GM12878 (cell line): Measurements from ENCODE around the gene STK39. TPM values are rescaled to one million over a fixed set of nuclear protein-coding genes. Genes with fewer than 3 reads are reported as not detected.

ENCODE experiments used
- ATAC-seq: fragments of 200-7000 bp; cut with Tn5 transposase; 3 replicates; pipeline ENCODE4 v1.9.1; 2020; ENCODE audit warnings: mild to moderate bottlenecking, moderate library complexity
- BruUV-seq: library from RNA; stranded (reverse); fragments of 400-500 nt; replicated peaks from 2 replicates; lab custom pipeline; 2021; lab: Mats Ljungman, UMichigan
- CTCF ChIA-PET: fragments of 300-600 bp; sonication (Branson Sonifier 250); formaldehyde crosslinking; extraction: SDS; loops from one replicate; lab custom pipeline; 2021; ENCODE audit warnings: inconsistent platforms; lab: Yijun Ruan, JAX
- POLR2A ChIA-PET: fragments of 350-600 bp; formaldehyde crosslinking; extraction: SDS; loops from one replicate; lab custom pipeline; 2021; ENCODE audit warnings: inconsistent platforms; lab: Charles Lee
- RAD21 ChIA-PET: fragments of 300-600 bp; sonication (Branson Sonifier 250); formaldehyde crosslinking; loops from one replicate; lab custom pipeline; 2023; ENCODE audit warnings: antibody characterized with exemption; ENCODE audit not compliant: unreplicated experiment; lab: Charles Lee
- SMC1A ChIA-PET: fragments of 300-600 bp; sonication (Branson Sonifier 250); formaldehyde crosslinking; loops from one replicate; lab custom pipeline; 2023; ENCODE audit not compliant: unreplicated experiment, uncharacterized antibody; lab: Charles Lee
- DNase-seq: peaks from one replicate; pipeline ENCODE4 v3.0.0-alpha.2; 2011; ENCODE audit warnings: low read depth, low spot score
- FAIRE-seq: peaks from 3 replicates; lab custom pipeline; 2011; peaks lifted over from hg19 to GRCh38; lab: Jason Lieb, UNC
- H2AFZ ChIP-seq: 2 replicates; pipeline ENCODE4 v1.6.0; 2011; ENCODE audit warnings: low read depth, low read length, control low read depth; ENCODE audit not compliant: control insufficient read depth
- H3K27ac ChIP-seq: 2 replicates; pipeline ENCODE4 v1.5.1; 2011; ENCODE audit warnings: control low read depth; ENCODE audit not compliant: control insufficient read depth, insufficient read depth
- H3K27me3 ChIP-seq, 2 experiments: replicated peaks in 1 of 2; 2 replicates each; pipeline versions ENCODE4 v1.6.0 to v1.6.1; 2011; ENCODE audit warnings: low read length in 1 of 2; ENCODE audit not compliant: control insufficient read depth in 2 of 2, insufficient read depth in 2 of 2
- H3K36me3 ChIP-seq, 2 experiments: 2 replicates each; pipeline ENCODE4 v1.5.1; 2011; ENCODE audit warnings: low read length in 1 of 2; ENCODE audit not compliant: control insufficient read depth in 2 of 2, insufficient read depth in 2 of 2
- H3K4me1 ChIP-seq: 2 replicates; pipeline ENCODE4 v1.6.1; 2011; ENCODE audit warnings: mild to moderate bottlenecking, low read length, moderate library complexity, mixed read lengths; ENCODE audit not compliant: control insufficient read depth, insufficient read depth
- H3K4me2 ChIP-seq: 2 replicates; pipeline ENCODE4 v1.6.0; 2011; ENCODE audit warnings: control low read depth; ENCODE audit not compliant: control insufficient read depth, insufficient read depth
- H3K4me3 ChIP-seq: fragments of 200-600 bp; sonication (generic); 2 replicates; pipeline ENCODE4 v1.5.1; 2016
- H3K79me2 ChIP-seq: 2 replicates; pipeline ENCODE4 v1.6.0; 2011; ENCODE audit warnings: low read length; ENCODE audit not compliant: control insufficient read depth, insufficient read depth
- H3K9ac ChIP-seq: 2 replicates; pipeline ENCODE4 v1.8.0; 2011; ENCODE audit warnings: low read length, control low read depth, mixed read lengths; ENCODE audit not compliant: control insufficient read depth, insufficient read depth
- H3K9me3 ChIP-seq: replicated peaks from 3 replicates; pipeline ENCODE4 v1.5.1; 2011; ENCODE audit warnings: mild to moderate bottlenecking, low read length; ENCODE audit not compliant: control insufficient read depth, insufficient read depth
- H4K20me1 ChIP-seq: 2 replicates; pipeline ENCODE4 v1.6.0; 2011; ENCODE audit not compliant: control insufficient read depth, insufficient read depth
- BCL3 ChIP-seq: IDR thresholded peaks from 2 replicates; pipeline ENCODE4 v1.6.1; 2011; ENCODE audit warnings: borderline replicate concordance, low read depth, mild to moderate bottlenecking, moderate library complexity, low read length; ENCODE audit not compliant: insufficient read depth, poor library complexity, severe bottlenecking
- HDAC6 ChIP-seq: fragments of 200-600 bp; sonication (generic); IDR thresholded peaks from one replicate; pipeline ENCODE4 v1.8.0; 2017; ENCODE audit warnings: antibody characterized with exemption; ENCODE audit not compliant: unreplicated experiment
- IKZF2 ChIP-seq, 2 experiments: fragments of 450-650 bp; IDR thresholded peaks; 2 replicates each; pipeline ENCODE4 v1.6.1; 2017; ENCODE audit warnings: mild to moderate bottlenecking in 2 of 2, moderate library complexity in 2 of 2
- JUND ChIP-seq: IDR thresholded peaks from 2 replicates; pipeline ENCODE4 v1.6.1; 2012; ENCODE audit warnings: low read depth, mild to moderate bottlenecking, low read length, improper control_type of control experiment, moderate library complexity
- PBX3 ChIP-seq: IDR thresholded peaks from 2 replicates; pipeline ENCODE4 v1.6.1; 2011; ENCODE audit warnings: mild to moderate bottlenecking, low read depth, low read length, moderate library complexity; ENCODE audit not compliant: insufficient replicate concordance
- STAT3 ChIP-seq: IDR thresholded peaks from 2 replicates; pipeline ENCODE4 v1.6.1; 2011; ENCODE audit warnings: low read depth, low read length, improper control_type of control experiment
- TARDBP ChIP-seq: IDR thresholded peaks from 2 replicates; pipeline ENCODE4 v1.6.1; 2016; ENCODE audit warnings: borderline replicate concordance
- ZNF207 ChIP-seq: fragments of 450-650 bp; IDR thresholded peaks from 2 replicates; pipeline ENCODE4 v1.6.1; 2014; ENCODE audit warnings: antibody characterized with exemption, mild to moderate bottlenecking, borderline replicate concordance
- WGBS: methylation state at CpG from one replicate; pipeline ENCODE4 v1.1.6; 2016; ENCODE audit warnings: low lambda C conversion rate; ENCODE audit not compliant: insufficient replicate concordance, insufficient coverage; ENCODE audit errors: missing lambda C conversion rate; 5-methylcytosine and 5-hydroxymethylcytosine counted together
- in situ Hi-C: fragments of 300-500 bp; cut with MboI; formaldehyde crosslinking; loops from 9 replicates; pipeline ENCODE4 v1.14.3; 2018; ENCODE audit warnings: mixed read lengths
- intact Hi-C: fragments of 100-400 bp; cut with micrococcal nuclease; formaldehyde crosslinking; loops from one replicate; pipeline ENCODE4 v1.14.2; 2022; ENCODE audit not compliant: unreplicated experiment
- polyA plus RNA-seq, 11 experiments: library from polyadenylated mRNA; depleted of rRNA in 4 of 11; unstranded in 6 of 11; stranded (reverse) in 5 of 11; fragments of >200 nt; fragmentation: Nextera tagmentation in 4 of 11; fragmentation: Illumina TruSeq in 1 of 11; extraction: Ambion mirVana in 4 of 11; extraction: Trizol in 1 of 11; gene quantifications; 1 replicate in 1 of 11; 2 replicates in 10 of 11; pipeline versions ENCODE4 v1.2.1 to v1.2.3, GENCODE V29; 2011 to 2016; ENCODE audit warnings: inconsistent platforms in 2 of 11, missing spikeins in 2 of 11, low read depth in 1 of 11
- total RNA-seq, 4 experiments: library from RNA; depleted of rRNA in 3 of 4; stranded (reverse); fragments of >200 nt in 3 of 4; fragmentation: Illumina TruSeq in 1 of 4; extraction: Trizol in 1 of 4; gene quantifications; 2 replicates each; pipeline versions ENCODE4 v1.2.1 to v1.2.3, GENCODE V29; 2013 to 2021

Gene STK39
- total and polyA plus RNA-seq, 10 of the 15 experiments (the other 5 are each of a cell fraction or from before 2014, with no cell fraction given): 0.03 to 0.21 (median 0.07) TPM; not detected in 5

- SMC1A ChIA-PET: no interaction called here
- intact Hi-C loops: no loop called here
- Histone ChIP-seq H3K9ac (no peak overlapping the region), H3K27ac (no peak overlapping the region), H4K20me1 (no peaks in the 10 kb centered on the region), H3K9me3 (no peaks in the 10 kb centered on the region), H3K36me3 (no peaks in the 10 kb centered on the region), H3K4me2 (no peak overlapping the region), H3K27me3 (no peaks in the 10 kb centered on the region; a peak in 1 of 4 replicates), H3K4me1 (no peaks in the 10 kb centered on the region), H3K79me2 (no peaks in the 10 kb centered on the region), H3K4me3 (no peak overlapping the region), H2AFZ (no peak overlapping the region)
- CTCF ChIA-PET: interaction anchor here (0.5 kb wide), 1 partner anchor 55 kb away, joined by 3 read pairs; no protein-coding TSS in a partner anchor
- RAD21 ChIA-PET: interaction anchor here (0.7 kb wide), 1 partner anchor 667 kb away, joined by 3 read pairs; no protein-coding TSS in a partner anchor
- no peak for FAIRE-seq
- TF ChIP-seq BCL3: no peak
- TF ChIP-seq ZNF207: no peak
- no peak for ATAC-seq
- 29% methylated on average over 3 of the region's 3 CpGs for WGBS
- BruUV-seq: no TSS peak
- in situ Hi-C loops: no loop called here
- no peak for DNase-seq
- POLR2A ChIA-PET: no interaction called here
Observed at GRCh38 chr2:168062936-168063335, 184.5 kb downstream of the STK39 start.

- FAIRE-seq (no peak), DNase-seq (no peak), ATAC-seq (no peak)
- ChIA-PET POLR2A (no interaction called here), CTCF (no interaction called here), RAD21 (interaction anchor here (0.7 kb wide), 1 partner anchor 668 kb away, joined by 3 read pairs; no protein-coding TSS in a partner anchor), SMC1A (no interaction called here)
- no peaks in the 10 kb centered on the region for H3K36me3 ChIP-seq
- H3K4me2 ChIP-seq: no peak overlapping the region
- no TSS peak for BruUV-seq
- intact Hi-C loops (no loop called here), in situ Hi-C loops (no loop called here)
- no peak overlapping the region for H3K27ac ChIP-seq
- no peak overlapping the region for H3K4me3 ChIP-seq
- no peaks in the 10 kb centered on the region for H4K20me1 ChIP-seq
- no peaks in the 10 kb centered on the region for H3K9me3 ChIP-seq
- H3K27me3 ChIP-seq: no peaks in the 10 kb centered on the region; a peak in 1 of 4 replicates
- H3K79me2 ChIP-seq: no peaks in the 10 kb centered on the region
- H3K9ac ChIP-seq: no peak overlapping the region
- H2AFZ ChIP-seq: no peak overlapping the region
- TF ChIP-seq TARDBP (no peak), STAT3 (no peak), PBX3 (no peak), HDAC6 (no peak), IKZF2 (IDR thresholded peaks at IDR 0.05) (no peak), JUND (no peak)
- H3K4me1 ChIP-seq: no peaks in the 10 kb centered on the region
- WGBS: 47% methylated on average over 6 of the region's 6 CpGs
Observed at GRCh38 chr2:168062054-168062453, 185.3 kb downstream of the STK39 start.
